GM19438 (cell line): ENCODE measurements around the gene RNF157.

Experiments
- ATAC-seq: cut with Tn5 transposase; IDR thresholded peaks from one replicate; pipeline ENCODE4 v1.9.1; 2021; ENCODE audit warnings: low read depth; ENCODE audit not compliant: unreplicated experiment

The RNF157 gene

GRCh38 chr17:76163919-76164318 is 76.4 kb downstream of the RNF157 start:
- no peak for ATAC-seq

- ATAC-seq, result no peak
These were observed 78.5 kb downstream of the RNF157 start for GRCh38 chr17:76161619-76162266.

DNA sequence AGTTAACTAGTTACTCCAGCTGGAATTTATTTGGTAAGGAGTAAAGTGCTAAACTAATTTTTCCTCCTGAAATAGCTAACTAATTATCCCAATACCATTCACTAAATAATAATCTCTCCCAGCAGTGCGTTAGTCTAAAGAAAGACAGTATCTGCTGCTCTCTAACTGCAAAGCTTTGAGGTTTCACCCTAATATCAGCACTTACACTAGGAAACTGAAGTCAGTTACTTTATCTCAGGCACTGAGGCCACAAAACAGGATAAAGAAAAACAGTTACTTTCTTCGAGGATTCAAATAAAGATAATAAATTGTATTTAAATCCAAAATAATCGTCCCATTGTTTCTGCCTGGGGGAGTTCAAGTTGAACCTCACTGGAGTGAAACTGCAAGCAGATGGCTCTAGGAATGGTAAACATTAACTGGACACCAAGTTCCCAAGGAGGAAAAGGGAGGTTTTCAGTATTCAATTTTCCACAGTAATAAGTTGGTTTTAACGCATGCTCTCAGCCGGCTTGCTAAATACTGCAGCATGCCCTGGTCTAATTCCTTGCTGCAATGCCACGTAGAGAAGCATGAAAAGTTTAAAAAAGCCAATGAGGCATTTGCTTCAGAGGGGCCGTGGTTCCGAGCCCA is 79.3 kb downstream of the RNF157 start:
- no peak for ATAC-seq

GRCh38 chr17:76159157-76159556 is 81.1 kb downstream of the RNF157 start:
- no peak for ATAC-seq

- ATAC-seq, result no peak
These were observed 82.5 kb downstream of the RNF157 start for GRCh38 chr17:76157759-76158158.

DNA sequence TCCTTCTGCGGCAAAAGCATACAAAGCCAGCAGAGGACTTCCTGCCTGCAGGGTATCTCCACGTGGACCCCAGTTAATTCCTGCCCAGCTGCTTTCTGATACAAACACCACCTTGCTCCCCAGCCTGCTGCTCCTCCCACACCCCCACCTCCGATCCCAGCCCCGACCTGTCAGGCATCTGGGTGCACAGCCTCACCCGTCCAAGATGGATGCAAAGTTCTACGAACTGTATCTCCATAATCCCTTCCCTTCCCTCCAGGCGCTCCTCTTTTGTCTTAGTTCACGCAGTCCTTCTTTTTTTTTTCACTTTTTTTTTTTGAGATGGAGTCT is 83.7 kb downstream of the RNF157 start:
- ATAC-seq, result no peak

DNA sequence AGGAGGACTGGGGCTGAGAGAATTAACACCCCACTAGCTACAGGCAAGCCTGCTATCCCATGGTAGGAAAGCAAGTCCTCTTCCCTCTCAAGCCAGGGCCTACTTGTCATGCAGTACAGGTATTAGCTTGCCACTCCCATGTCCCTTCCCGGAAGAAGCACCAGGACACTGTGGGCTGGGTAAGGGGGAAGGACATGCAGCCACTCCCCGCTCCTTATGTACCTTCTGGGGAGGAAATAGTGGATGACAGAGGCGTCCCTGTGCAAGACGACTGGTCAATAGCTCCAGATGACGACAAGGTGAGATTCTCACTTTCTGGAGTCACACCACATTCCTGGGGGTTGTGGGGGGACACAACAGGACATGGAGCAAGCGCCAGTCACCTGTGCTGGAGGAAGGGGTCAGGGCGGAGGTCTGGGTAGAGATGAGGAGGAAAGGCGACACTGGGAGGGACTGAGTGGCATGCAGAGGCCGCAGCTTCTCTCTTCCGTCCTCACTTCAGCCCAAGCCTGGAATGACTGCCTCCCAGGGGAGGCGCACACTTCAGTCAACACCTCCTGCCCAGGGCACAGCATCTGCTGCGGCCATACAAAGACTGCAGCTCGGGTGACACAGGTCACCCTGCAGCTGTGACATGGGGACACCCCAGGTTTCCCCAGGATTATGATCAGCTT is 84.2 kb downstream of the RNF157 start:
- no peak for ATAC-seq

GRCh38 chr17:76154936-76155845 is 85.1 kb downstream of the RNF157 start:
- ATAC-seq, result no peak

DNA sequence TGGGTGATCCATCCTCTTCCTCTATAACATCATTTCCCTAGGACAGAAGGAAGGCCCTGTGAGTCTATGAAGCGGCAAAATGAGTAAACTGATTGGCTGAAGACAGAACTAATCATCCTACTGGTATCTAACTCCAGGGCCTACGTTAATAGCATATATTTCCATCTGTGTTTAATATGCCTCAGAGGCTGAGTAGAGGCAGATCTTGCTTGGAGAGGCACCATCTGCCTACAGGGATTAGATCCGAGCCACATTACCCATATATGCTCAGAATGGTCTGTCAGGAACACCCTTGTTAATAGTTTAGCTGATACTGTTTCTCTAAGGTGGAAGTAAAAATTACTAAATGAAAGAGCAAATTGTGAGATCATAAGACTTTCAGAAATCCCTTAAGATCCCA is 86.0 kb downstream of the RNF157 start:
- no peak for ATAC-seq

- no peak for ATAC-seq
These were observed 86.7 kb downstream of the RNF157 start for GRCh38 chr17:76153640-76154039.

- no peak for ATAC-seq
These were observed 87.1 kb downstream of the RNF157 start for GRCh38 chr17:76153202-76153601.

GRCh38 chr17:76152591-76152990 is 87.7 kb downstream of the RNF157 start:
- ATAC-seq, result no peak

GRCh38 chr17:76151896-76152454 is 88.3 kb downstream of the RNF157 start:
- no peak for ATAC-seq

DNA sequence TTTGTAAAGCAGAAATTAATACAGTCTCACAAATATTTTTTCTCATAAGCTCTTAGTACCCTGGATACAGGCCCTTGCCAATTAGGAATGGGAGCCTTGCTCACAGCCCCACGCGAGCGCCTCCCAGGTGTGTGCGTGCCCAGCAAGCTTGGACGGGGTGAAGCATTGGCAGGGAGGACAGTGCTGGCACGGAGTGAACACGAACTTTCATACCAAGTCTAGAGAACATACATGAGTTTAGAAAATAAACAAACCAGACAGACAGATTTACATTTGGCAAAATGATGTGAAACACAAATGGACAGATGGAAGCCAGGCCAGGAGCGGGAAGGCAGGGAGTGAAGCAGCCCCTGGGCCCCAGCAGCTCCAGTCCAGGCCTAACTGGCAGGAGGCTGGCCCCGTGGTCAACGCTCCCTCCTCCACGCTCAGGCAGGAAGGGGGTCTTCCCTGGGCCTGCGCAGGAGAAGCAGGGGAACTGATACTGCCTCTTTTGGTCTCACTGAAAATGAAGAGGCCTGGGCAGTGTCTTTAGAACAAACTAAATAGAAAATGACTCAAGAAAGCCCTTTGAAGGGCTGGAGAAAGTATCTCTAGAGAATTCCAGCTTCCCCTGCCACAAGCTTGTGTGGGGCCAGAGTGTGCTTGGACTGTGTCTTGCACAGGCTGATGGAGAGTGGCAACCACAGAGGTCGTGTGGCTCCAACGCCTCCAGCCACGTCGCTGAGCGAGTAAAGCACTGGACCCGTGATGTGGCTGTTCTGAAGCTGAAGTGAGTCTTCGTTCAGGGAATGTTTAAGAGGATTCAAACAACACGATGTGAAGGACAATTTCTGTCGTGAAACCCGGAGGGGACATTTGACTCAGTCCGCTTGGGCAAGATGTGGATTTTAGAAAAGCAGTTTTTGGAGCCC is 89.3 kb downstream of the RNF157 start:
- ATAC-seq, result no peak

- no peak for ATAC-seq
These were observed 91.1 kb downstream of the RNF157 start for GRCh38 chr17:76149214-76149613.

GRCh38 chr17:76148015-76148326 is 92.3 kb downstream of the RNF157 start:
- no peak for ATAC-seq

- ATAC-seq, result no peak
These were observed 92.9 kb downstream of the RNF157 start for GRCh38 chr17:76147211-76148014.

DNA sequence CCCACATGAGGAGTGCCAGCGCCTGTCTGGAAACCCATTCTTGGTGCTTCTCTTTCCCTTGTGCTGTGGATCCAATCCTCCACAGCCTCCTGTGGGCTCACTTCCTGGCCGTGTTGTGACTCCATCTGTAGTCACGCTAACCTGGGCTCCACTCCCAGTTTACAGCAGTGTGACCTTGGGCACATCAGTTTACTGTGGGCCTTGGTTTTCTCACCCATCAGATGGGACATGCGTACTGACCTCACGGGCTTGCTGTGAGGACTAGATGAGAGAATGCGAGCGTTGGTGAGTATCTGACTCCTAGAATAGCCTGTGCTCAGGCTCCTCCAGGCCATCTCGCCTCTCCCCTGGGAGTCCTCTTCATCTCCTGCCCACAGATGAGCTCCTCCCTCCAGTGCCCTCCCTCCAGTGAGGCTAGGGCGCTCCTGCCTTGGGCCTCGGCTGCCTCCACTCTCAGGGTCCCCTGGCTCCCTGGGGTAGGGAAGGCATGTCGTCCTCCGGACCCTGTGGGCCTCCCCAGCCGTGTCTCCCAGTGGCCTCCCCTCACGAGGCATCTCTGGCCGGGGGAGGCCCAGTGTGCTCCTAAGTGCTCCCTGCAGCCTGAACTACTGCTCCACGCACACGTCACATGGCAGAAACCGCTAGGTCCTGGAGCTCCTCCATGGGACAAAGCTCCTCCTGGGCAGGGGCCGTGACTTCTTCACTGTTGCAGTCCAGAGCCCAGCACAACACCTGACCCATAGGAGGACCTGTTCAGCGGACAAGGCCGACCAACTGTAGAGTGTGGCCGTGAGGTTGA is 94.0 kb downstream of the RNF157 start:
- ATAC-seq, result no peak
